K562 (cell line): ENCODE measurements around the gene TLE6. TPM values are rescaled to one million over a fixed set of nuclear protein-coding genes. Genes with fewer than 3 reads are reported as not detected.

Experiments used
- CXXC5 ChIP-seq: fragments of 250-450 bp; sonication (Bioruptor Pico); IDR thresholded peaks from 2 replicates; pipeline ENCODE4 v1.8.0; 2022; ENCODE audit warnings: inconsistent platforms, mild to moderate bottlenecking, moderate library complexity
- ILK ChIP-seq: fragments of 450-650 bp; IDR thresholded peaks from 2 replicates; pipeline ENCODE4 v1.6.1; 2016; ENCODE audit warnings: missing genetic modification characterization, low read depth, mild to moderate bottlenecking, missing compliant biosample characterization, moderate library complexity, borderline replicate concordance
- NCOA6 ChIP-seq: fragments of 450-650 bp; IDR thresholded peaks from 2 replicates; pipeline ENCODE4 v1.6.1; 2017; ENCODE audit warnings: mild to moderate bottlenecking
- NR2C1 ChIP-seq, 2 experiments: fragments of 450-650 bp; IDR thresholded peaks; 2 replicates each; pipeline ENCODE4 v1.6.1; 2017; ENCODE audit warnings: mild to moderate bottlenecking in 2 of 2, antibody characterized with exemption in 1 of 2, inconsistent platforms in 1 of 2, missing compliant biosample characterization in 1 of 2, missing genetic modification characterization in 1 of 2
- NRF1 ChIP-seq, 2 experiments: fragments of 450-650 bp; IDR thresholded peaks in 1 of 2; conservative IDR thresholded peaks in 1 of 2; 2 replicates each; pipeline ENCODE4 v1.6.1; 2014; ENCODE audit warnings: mild to moderate bottlenecking in 2 of 2
- PCBP1 ChIP-seq: fragments of 200-400 bp; formaldehyde crosslinking; IDR thresholded peaks from 2 replicates; pipeline ENCODE4 v1.6.1; 2018; ENCODE audit warnings: mild to moderate bottlenecking, low read depth, low read length; ENCODE audit not compliant: poor library complexity, severe bottlenecking
- PHF20 ChIP-seq: fragments of 450-650 bp; IDR thresholded peaks from 2 replicates; pipeline ENCODE4 v1.6.1; 2018; ENCODE audit not compliant: partially characterized antibody
- PHF8 ChIP-seq: fragments of 200-600 bp; sonication (generic); IDR thresholded peaks from 2 replicates; pipeline ENCODE4 v1.6.1; 2012; ENCODE audit warnings: mixed run types, mild to moderate bottlenecking, inconsistent platforms, low read length, moderate library complexity, borderline replicate concordance
- PML ChIP-seq: IDR thresholded peaks from 2 replicates; pipeline ENCODE4 v1.6.1; 2012; ENCODE audit warnings: low read length, inconsistent platforms
- POLR2B ChIP-seq: fragments of 450-650 bp; IDR thresholded peaks from 2 replicates; pipeline ENCODE4 v1.6.1; 2018; ENCODE audit warnings: low read depth; ENCODE audit not compliant: partially characterized antibody
- POLR2G ChIP-seq: fragments of 200-400 bp; formaldehyde crosslinking; IDR thresholded peaks from 2 replicates; pipeline ENCODE4 v1.6.1; 2017; ENCODE audit warnings: low read depth, mild to moderate bottlenecking, antibody characterized with exemption, low read length, moderate library complexity
- SIN3B ChIP-seq: fragments of 450-650 bp; IDR thresholded peaks from 2 replicates; pipeline ENCODE4 v1.6.1; 2017; ENCODE audit warnings: low read depth, mild to moderate bottlenecking, moderate library complexity
- SOX6 ChIP-seq: fragments of 450-650 bp; IDR thresholded peaks from 2 replicates; pipeline ENCODE4 v1.6.1; 2014; ENCODE audit warnings: mild to moderate bottlenecking
- U2AF2 ChIP-seq: fragments of 200-400 bp; formaldehyde crosslinking; optimal IDR thresholded peaks from 2 replicates; pipeline ENCODE3; 2017; ENCODE audit warnings: low read depth, mild to moderate bottlenecking, low read length
- ZNF3 ChIP-seq: fragments of 250-450 bp; sonication (Bioruptor Pico); IDR thresholded peaks from 2 replicates; pipeline ENCODE4 v1.5.0; 2021; ENCODE audit warnings: mild to moderate bottlenecking, moderate library complexity
- ZNF431 ChIP-seq: sonication (generic); formaldehyde crosslinking; IDR thresholded peaks from 2 replicates; pipeline ENCODE4 v1.8.0; 2022; ENCODE audit warnings: mild to moderate bottlenecking, missing genetic modification reagents
- polyA plus RNA-seq, 8 experiments: library from polyadenylated mRNA; depleted of rRNA in 4 of 8; stranded (reverse) in 5 of 8; unstranded in 3 of 8; fragments of >200 nt; fragmentation: Nextera tagmentation in 2 of 8; fragmentation: Illumina TruSeq in 1 of 8; extraction: Ambion mirVana in 2 of 8; extraction: Trizol in 1 of 8; gene quantifications; 2 replicates each; pipeline versions ENCODE4 v1.2.1 to v1.2.3, GENCODE V29; 2011 to 2014; ENCODE audit warnings: inconsistent platforms in 1 of 8, missing spikeins in 1 of 8
- total RNA-seq, 7 experiments: library from RNA; depleted of rRNA in 6 of 7; stranded (reverse); fragments of >200 nt in 6 of 7; fragmentation: Illumina TruSeq in 2 of 7; extraction: Trizol in 2 of 7; gene quantifications; 2 replicates each; pipeline versions ENCODE4 v1.2.1 to v1.2.3, GENCODE V29; 2011 to 2021; ENCODE audit warnings: low replicate concordance in 1 of 7
- TF ChIP-seq, protein P1 (sequence below): fragments of 250-450 bp; sonication (Bioruptor Pico); IDR thresholded peaks from 2 replicates; pipeline ENCODE4 v1.5.0; 2021; ENCODE audit warnings: mild to moderate bottlenecking, borderline replicate concordance
- TF ChIP-seq, protein P2 (sequence below): fragments of 450-650 bp; IDR thresholded peaks from 2 replicates; pipeline ENCODE4 v1.6.1; 2017; ENCODE audit warnings: antibody characterized with exemption, mild to moderate bottlenecking
- TF ChIP-seq, protein P3 (sequence below): sonication (generic); formaldehyde crosslinking; IDR thresholded peaks from 2 replicates; pipeline ENCODE4 v1.8.1; 2023; ENCODE audit warnings: mild to moderate bottlenecking, missing genetic modification reagents

Gene TLE6
- total and polyA plus RNA-seq, 9 of the 15 experiments (the other 6 are each of a cell fraction or from before 2014, with no cell fraction given) = 1.1 to 6.1 (median 2.5) TPM

DNA sequence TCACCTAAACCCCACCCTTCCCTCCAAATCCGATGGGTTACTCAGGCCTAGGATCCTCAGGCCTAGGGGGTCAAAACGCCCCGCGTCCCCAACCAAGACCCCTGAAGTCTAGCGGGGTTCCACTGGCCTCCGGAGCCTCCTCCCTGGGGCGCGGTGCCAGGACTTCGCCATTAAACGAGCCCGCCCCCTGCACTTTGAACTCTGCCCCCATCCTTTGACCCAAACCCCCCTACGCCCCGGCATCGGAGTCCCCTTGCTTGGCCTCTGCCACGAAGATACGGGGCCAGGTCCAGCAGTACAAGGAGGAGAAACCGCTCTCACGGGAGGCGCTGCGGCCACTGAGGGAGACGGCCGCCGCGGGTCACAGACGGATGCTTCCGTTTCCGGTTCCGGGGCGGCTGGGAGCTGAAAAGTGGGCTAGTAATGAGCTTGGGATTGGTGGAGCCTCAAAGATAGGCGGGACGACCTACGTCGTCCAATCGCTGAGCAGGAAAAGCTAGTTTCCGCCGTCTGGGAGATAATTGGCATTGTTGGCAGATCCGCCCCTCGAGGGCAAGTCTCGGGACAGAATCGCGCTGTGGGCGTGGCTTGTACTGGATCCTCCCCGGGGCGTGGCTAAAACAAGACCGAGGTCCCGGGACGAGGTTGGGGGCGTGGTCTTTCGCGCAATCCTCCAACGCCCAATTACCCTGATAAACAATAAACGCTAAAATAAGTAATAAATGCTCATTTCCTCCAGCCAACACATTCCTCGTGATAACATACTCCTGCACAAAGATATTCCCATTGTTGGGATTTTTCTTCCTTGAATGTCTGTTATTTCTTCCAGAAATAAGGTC is 26.9 kb upstream of the TLE6 start (continued):
- TF ChIP-seq, protein P1, sequence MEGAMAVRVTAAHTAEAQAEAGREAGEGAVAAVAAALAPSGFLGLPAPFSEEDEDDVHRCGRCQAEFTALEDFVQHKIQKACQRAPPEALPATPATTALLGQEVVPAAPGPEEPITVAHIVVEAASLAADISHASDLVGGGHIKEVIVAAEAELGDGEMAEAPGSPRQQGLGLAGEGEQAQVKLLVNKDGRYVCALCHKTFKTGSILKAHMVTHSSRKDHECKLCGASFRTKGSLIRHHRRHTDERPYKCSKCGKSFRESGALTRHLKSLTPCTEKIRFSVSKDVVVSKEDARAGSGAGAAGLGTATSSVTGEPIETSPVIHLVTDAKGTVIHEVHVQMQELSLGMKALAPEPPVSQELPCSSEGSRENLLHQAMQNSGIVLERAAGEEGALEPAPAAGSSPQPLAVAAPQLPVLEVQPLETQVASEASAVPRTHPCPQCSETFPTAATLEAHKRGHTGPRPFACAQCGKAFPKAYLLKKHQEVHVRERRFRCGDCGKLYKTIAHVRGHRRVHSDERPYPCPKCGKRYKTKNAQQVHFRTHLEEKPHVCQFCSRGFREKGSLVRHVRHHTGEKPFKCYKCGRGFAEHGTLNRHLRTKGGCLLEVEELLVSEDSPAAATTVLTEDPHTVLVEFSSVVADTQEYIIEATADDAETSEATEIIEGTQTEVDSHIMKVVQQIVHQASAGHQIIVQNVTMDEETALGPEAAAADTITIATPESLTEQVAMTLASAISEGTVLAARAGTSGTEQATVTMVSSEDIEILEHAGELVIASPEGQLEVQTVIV (CRISPR knock-in tag) = no peak
- TF ChIP-seq POLR2B = peak; percentile 98
- peak; percentile 62 for TF ChIP-seq PML
- TF ChIP-seq NRF1 (conservative IDR thresholded peaks at IDR 0.05 in 1 of 2, IDR thresholded peaks at IDR 0.05 in 1 of 2) = peak; percentile 83 to 85
- TF ChIP-seq, protein P2, sequence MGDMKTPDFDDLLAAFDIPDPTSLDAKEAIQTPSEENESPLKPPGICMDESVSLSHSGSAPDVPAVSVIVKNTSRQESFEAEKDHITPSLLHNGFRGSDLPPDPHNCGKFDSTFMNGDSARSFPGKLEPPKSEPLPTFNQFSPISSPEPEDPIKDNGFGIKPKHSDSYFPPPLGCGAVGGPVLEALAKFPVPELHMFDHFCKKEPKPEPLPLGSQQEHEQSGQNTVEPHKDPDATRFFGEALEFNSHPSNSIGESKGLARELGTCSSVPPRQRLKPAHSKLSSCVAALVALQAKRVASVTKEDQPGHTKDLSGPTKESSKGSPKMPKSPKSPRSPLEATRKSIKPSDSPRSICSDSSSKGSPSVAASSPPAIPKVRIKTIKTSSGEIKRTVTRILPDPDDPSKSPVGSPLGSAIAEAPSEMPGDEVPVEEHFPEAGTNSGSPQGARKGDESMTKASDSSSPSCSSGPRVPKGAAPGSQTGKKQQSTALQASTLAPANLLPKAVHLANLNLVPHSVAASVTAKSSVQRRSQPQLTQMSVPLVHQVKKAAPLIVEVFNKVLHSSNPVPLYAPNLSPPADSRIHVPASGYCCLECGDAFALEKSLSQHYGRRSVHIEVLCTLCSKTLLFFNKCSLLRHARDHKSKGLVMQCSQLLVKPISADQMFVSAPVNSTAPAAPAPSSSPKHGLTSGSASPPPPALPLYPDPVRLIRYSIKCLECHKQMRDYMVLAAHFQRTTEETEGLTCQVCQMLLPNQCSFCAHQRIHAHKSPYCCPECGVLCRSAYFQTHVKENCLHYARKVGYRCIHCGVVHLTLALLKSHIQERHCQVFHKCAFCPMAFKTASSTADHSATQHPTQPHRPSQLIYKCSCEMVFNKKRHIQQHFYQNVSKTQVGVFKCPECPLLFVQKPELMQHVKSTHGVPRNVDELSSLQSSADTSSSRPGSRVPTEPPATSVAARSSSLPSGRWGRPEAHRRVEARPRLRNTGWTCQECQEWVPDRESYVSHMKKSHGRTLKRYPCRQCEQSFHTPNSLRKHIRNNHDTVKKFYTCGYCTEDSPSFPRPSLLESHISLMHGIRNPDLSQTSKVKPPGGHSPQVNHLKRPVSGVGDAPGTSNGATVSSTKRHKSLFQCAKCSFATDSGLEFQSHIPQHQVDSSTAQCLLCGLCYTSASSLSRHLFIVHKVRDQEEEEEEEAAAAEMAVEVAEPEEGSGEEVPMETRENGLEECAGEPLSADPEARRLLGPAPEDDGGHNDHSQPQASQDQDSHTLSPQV = no peak
- 0 out of 2 replicates have a peak, but pooled peaks have one; percentile 3 for TF ChIP-seq NCOA6
- 0 out of 2 replicates have a peak, but pooled peaks have one; percentile 56 for TF ChIP-seq ZNF431 (CRISPR knock-in tag)
- TF ChIP-seq PCBP1 = no peak
- TF ChIP-seq SIN3B = peak; percentile 79
- peak; percentile 48 for TF ChIP-seq CXXC5 (CRISPR knock-in tag)
- peak; percentile 77 for TF ChIP-seq PHF20
- peak; percentile 99 for TF ChIP-seq POLR2G
- TF ChIP-seq, protein P3, sequence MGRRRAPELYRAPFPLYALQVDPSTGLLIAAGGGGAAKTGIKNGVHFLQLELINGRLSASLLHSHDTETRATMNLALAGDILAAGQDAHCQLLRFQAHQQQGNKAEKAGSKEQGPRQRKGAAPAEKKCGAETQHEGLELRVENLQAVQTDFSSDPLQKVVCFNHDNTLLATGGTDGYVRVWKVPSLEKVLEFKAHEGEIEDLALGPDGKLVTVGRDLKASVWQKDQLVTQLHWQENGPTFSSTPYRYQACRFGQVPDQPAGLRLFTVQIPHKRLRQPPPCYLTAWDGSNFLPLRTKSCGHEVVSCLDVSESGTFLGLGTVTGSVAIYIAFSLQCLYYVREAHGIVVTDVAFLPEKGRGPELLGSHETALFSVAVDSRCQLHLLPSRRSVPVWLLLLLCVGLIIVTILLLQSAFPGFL = 0 out of 2 replicates have a peak, but pooled peaks have one; percentile 21
- 0 out of 2 replicates have a peak, but pooled peaks have one; percentile 15 for TF ChIP-seq ZNF3 (CRISPR knock-in tag)
- TF ChIP-seq PHF8 = peak; percentile 85
- peak; percentile 100 for TF ChIP-seq NR2C1 (IDR thresholded peaks at IDR 0.05)
- peak; percentile 100 for TF ChIP-seq NR2C1 (tag; IDR thresholded peaks at IDR 0.05)
- TF ChIP-seq U2AF2 = no peak
- no peak for TF ChIP-seq ILK (tag)
- no peak; the same call in 1 of the 2 replicates for TF ChIP-seq SOX6
